SK-N-SH treated with all-trans-retinoic acid at 6 μM for 48 hours (cell line): ENCODE data around the gene GAMT.

Experiments
- ATAC-seq: fragments of 200-7000 bp; cut with Tn5 transposase; 3 replicates; pipeline ENCODE4 v1.9.1; 2020; ENCODE audit warnings: mild to moderate bottlenecking, moderate library complexity
- ARNTL ChIP-seq: fragments of 450-650 bp; formaldehyde crosslinking; IDR thresholded peaks from 2 replicates; pipeline ENCODE4 v1.5.0; 2020; ENCODE audit warnings: low read depth, mild to moderate bottlenecking, moderate library complexity, borderline replicate concordance
- BACH2 ChIP-seq: fragments of 250-450 bp; sonication (Bioruptor Pico); IDR thresholded peaks from 2 replicates; pipeline ENCODE4 v1.9.0; 2021; ENCODE audit warnings: mild to moderate bottlenecking, borderline replicate concordance
- CSDC2 ChIP-seq: fragments of 250-450 bp; sonication (Bioruptor Pico); IDR thresholded peaks from 2 replicates; pipeline ENCODE4 v1.5.0; 2020; ENCODE audit warnings: mild to moderate bottlenecking, moderate library complexity
- ESRRG ChIP-seq: fragments of 250-450 bp; sonication (Bioruptor Pico); IDR thresholded peaks from 2 replicates; pipeline ENCODE4 v1.6.1; 2021; ENCODE audit warnings: mild to moderate bottlenecking
- GLIS3 ChIP-seq: fragments of 250-450 bp; sonication (Bioruptor Pico); IDR thresholded peaks from 2 replicates; pipeline ENCODE4 v1.5.0; 2020; ENCODE audit warnings: mild to moderate bottlenecking, moderate library complexity
- ISL1 ChIP-seq: fragments of 250-450 bp; sonication (Bioruptor Pico); IDR thresholded peaks from 2 replicates; pipeline ENCODE4 v2.1.2; 2022; ENCODE audit warnings: mild to moderate bottlenecking, moderate library complexity
- OSR1 ChIP-seq: fragments of 250-450 bp; sonication (Bioruptor Pico); IDR thresholded peaks from 2 replicates; pipeline ENCODE4 v1.8.0; 2022; ENCODE audit warnings: moderate library complexity, mild to moderate bottlenecking, inconsistent platforms
- PPARA ChIP-seq: fragments of 250-450 bp; sonication (Bioruptor Pico); IDR thresholded peaks from 2 replicates; pipeline ENCODE4 v1.5.0; 2020; ENCODE audit warnings: mild to moderate bottlenecking, borderline replicate concordance
- TCF4 ChIP-seq: fragments of 250-450 bp; sonication (Bioruptor Pico); IDR thresholded peaks from 2 replicates; pipeline ENCODE4 v1.8.0; 2021; ENCODE audit warnings: mild to moderate bottlenecking, moderate library complexity, borderline replicate concordance
- ZC3H10 ChIP-seq: fragments of 250-450 bp; sonication (Bioruptor Pico); IDR thresholded peaks from 2 replicates; pipeline ENCODE4 v1.5.1; 2021; ENCODE audit warnings: mild to moderate bottlenecking, moderate library complexity
- ZFP3 ChIP-seq: fragments of 250-450 bp; sonication (Bioruptor Pico); IDR thresholded peaks from 2 replicates; pipeline ENCODE4 v1.5.0; 2020; ENCODE audit warnings: mild to moderate bottlenecking, moderate library complexity
- ZFP30 ChIP-seq: fragments of 450-650 bp; formaldehyde crosslinking; IDR thresholded peaks from 2 replicates; pipeline ENCODE4 v1.5.0; 2022; ENCODE audit warnings: mild to moderate bottlenecking, moderate library complexity
- ZNF565 ChIP-seq: fragments of 450-650 bp; formaldehyde crosslinking; conservative IDR thresholded peaks from 2 replicates; pipeline ENCODE4 v1.5.0; 2020; ENCODE audit warnings: low read depth, mild to moderate bottlenecking, moderate library complexity
- ZNF70 ChIP-seq: fragments of 450-650 bp; formaldehyde crosslinking; IDR thresholded peaks from 2 replicates; pipeline ENCODE4 v1.5.0; 2020; ENCODE audit warnings: mild to moderate bottlenecking, moderate library complexity
- ZNF8 ChIP-seq: fragments of 450-650 bp; formaldehyde crosslinking; IDR thresholded peaks from 2 replicates; pipeline ENCODE4 v1.5.0; 2020; ENCODE audit warnings: mild to moderate bottlenecking, moderate library complexity
- TF ChIP-seq, protein P1 (sequence below): fragments of 250-450 bp; sonication (Bioruptor Pico); IDR thresholded peaks from 2 replicates; pipeline ENCODE4 v1.5.1; 2021; ENCODE audit warnings: mild to moderate bottlenecking, moderate library complexity
- TF ChIP-seq, protein P2 (sequence below): fragments of 250-450 bp; sonication (Bioruptor Pico); IDR thresholded peaks from 2 replicates; pipeline ENCODE4 v1.8.0; 2021; ENCODE audit warnings: low read depth, mild to moderate bottlenecking, moderate library complexity, borderline replicate concordance
- TF ChIP-seq, protein P3 (sequence below): fragments of 250-450 bp; sonication (Bioruptor Pico); IDR thresholded peaks from 2 replicates; pipeline ENCODE4 v1.8.0; 2020; ENCODE audit warnings: mild to moderate bottlenecking, moderate library complexity, borderline replicate concordance
- TF ChIP-seq, protein P4 (sequence below): fragments of 250-450 bp; sonication (Bioruptor Pico); IDR thresholded peaks from 2 replicates; pipeline ENCODE4 v1.5.0; 2020; ENCODE audit warnings: mild to moderate bottlenecking, moderate library complexity
- TF ChIP-seq, protein P5 (sequence below): fragments of 250-450 bp; sonication (Bioruptor Pico); IDR thresholded peaks from 2 replicates; pipeline ENCODE4 v1.5.1; 2020; ENCODE audit warnings: low read depth, mild to moderate bottlenecking, moderate library complexity

The GAMT gene

DNA sequence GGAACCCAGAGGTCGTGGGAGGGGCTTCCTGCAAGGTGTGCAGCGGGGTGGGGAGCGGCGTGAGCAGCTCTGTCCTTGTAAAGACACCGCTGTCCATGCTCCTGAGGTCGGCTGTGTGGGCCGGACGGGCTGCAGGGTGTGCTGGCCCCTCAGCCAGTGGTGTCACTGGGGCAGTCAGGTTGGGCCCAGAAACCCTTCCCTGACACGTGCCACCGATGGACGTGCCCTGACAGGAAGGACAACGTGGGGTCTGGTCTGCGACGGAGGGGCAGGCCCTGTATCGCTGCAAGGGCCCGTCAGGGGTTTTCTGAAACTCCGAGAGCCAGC, 32.7 kb upstream of the GAMT start:
- TF ChIP-seq ARNTL (CRISPR knock-in tag) (no peak), OSR1 (CRISPR knock-in tag) (no peak), ZC3H10 (CRISPR knock-in tag) (no peak)
- TF ChIP-seq, protein P1, sequence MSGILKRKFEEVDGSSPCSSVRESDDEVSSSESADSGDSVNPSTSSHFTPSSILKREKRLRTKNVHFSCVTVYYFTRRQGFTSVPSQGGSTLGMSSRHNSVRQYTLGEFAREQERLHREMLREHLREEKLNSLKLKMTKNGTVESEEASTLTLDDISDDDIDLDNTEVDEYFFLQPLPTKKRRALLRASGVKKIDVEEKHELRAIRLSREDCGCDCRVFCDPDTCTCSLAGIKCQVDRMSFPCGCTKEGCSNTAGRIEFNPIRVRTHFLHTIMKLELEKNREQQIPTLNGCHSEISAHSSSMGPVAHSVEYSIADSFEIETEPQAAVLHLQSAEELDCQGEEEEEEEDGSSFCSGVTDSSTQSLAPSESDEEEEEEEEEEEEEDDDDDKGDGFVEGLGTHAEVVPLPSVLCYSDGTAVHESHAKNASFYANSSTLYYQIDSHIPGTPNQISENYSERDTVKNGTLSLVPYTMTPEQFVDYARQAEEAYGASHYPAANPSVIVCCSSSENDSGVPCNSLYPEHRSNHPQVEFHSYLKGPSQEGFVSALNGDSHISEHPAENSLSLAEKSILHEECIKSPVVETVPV (CRISPR knock-in tag), result no peak
- no peak for ATAC-seq

DNA sequence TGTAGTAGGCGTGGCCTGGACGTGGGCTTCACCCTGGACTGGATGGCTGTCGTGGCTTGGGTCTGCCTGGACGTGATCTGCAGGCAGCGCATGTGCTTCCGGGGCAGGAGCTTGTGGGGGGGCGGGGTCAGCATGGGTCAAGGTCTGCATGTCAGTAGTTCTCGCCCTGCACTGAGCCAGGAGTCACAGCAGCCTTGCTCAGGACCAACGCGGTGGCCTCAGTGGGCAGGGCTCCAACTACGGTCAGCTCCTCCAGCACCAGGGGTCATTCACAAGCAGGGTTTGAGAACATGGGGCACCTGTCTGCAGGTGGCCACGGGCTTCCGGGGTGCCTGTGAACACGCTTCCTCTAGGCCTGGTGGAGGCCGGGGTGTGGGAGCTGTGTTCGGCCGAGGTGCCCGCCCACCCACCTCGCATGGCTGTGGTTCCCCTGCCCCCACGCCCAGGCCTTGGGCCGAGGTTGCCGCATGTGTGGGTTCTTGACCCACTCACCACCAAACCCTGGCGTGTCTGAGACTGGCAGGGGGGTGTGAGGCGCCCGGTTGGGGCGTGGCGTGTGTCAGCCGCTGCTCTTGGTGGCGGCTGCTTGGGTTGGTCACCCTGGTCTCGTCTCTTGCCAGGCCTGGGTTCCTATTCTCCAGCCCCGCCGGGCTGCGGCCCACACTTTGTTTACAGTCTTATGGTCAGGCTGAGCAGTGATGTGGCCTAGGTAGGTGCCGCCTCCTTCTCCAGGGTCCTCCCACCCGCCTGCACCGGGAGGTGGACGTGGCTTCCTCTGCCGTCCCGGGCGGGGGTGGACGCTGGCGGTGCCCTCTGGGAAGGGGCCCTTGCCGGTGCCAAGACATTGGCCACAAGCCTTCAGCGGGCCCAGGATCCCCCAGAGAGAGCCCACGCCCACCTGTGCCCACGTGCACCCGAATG, 32.0 kb upstream of the GAMT start:
- ATAC-seq, result no peak
- TF ChIP-seq ZNF8 (no peak), BACH2 (no peak), ZC3H10 (CRISPR knock-in tag) (no peak), ZFP3 (CRISPR knock-in tag) (no peak), GLIS3 (CRISPR knock-in tag) (no peak), ZFP30 (CRISPR knock-in tag) (no peak), ESRRG (CRISPR knock-in tag) (no peak), PPARA (CRISPR knock-in tag) (no peak), TCF4 (no peak), ZNF70 (CRISPR knock-in tag) (no peak), CSDC2 (no peak), ISL1 (CRISPR knock-in tag) (no peak), ZNF565 (CRISPR knock-in tag) (no peak), OSR1 (CRISPR knock-in tag) (no peak)
- TF ChIP-seq, protein P2, sequence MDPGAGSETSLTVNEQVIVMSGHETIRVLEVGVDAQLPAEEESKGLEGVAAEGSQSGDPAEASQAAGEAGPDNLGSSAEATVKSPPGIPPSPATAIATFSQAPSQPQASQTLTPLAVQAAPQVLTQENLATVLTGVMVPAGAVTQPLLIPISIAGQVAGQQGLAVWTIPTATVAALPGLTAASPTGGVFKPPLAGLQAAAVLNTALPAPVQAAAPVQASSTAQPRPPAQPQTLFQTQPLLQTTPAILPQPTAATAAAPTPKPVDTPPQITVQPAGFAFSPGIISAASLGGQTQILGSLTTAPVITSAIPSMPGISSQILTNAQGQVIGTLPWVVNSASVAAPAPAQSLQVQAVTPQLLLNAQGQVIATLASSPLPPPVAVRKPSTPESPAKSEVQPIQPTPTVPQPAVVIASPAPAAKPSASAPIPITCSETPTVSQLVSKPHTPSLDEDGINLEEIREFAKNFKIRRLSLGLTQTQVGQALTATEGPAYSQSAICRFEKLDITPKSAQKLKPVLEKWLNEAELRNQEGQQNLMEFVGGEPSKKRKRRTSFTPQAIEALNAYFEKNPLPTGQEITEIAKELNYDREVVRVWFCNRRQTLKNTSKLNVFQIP (CRISPR knock-in tag), result no peak
- TF ChIP-seq, protein P3, sequence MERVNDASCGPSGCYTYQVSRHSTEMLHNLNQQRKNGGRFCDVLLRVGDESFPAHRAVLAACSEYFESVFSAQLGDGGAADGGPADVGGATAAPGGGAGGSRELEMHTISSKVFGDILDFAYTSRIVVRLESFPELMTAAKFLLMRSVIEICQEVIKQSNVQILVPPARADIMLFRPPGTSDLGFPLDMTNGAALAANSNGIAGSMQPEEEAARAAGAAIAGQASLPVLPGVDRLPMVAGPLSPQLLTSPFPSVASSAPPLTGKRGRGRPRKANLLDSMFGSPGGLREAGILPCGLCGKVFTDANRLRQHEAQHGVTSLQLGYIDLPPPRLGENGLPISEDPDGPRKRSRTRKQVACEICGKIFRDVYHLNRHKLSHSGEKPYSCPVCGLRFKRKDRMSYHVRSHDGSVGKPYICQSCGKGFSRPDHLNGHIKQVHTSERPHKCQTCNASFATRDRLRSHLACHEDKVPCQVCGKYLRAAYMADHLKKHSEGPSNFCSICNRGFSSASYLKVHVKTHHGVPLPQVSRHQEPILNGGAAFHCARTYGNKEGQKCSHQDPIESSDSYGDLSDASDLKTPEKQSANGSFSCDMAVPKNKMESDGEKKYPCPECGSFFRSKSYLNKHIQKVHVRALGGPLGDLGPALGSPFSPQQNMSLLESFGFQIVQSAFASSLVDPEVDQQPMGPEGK (CRISPR knock-in tag), result no peak
- TF ChIP-seq, protein P4, sequence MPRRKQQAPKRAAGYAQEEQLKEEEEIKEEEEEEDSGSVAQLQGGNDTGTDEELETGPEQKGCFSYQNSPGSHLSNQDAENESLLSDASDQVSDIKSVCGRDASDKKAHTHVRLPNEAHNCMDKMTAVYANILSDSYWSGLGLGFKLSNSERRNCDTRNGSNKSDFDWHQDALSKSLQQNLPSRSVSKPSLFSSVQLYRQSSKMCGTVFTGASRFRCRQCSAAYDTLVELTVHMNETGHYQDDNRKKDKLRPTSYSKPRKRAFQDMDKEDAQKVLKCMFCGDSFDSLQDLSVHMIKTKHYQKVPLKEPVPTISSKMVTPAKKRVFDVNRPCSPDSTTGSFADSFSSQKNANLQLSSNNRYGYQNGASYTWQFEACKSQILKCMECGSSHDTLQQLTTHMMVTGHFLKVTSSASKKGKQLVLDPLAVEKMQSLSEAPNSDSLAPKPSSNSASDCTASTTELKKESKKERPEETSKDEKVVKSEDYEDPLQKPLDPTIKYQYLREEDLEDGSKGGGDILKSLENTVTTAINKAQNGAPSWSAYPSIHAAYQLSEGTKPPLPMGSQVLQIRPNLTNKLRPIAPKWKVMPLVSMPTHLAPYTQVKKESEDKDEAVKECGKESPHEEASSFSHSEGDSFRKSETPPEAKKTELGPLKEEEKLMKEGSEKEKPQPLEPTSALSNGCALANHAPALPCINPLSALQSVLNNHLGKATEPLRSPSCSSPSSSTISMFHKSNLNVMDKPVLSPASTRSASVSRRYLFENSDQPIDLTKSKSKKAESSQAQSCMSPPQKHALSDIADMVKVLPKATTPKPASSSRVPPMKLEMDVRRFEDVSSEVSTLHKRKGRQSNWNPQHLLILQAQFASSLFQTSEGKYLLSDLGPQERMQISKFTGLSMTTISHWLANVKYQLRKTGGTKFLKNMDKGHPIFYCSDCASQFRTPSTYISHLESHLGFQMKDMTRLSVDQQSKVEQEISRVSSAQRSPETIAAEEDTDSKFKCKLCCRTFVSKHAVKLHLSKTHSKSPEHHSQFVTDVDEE (CRISPR knock-in tag), result no peak
- TF ChIP-seq, protein P5, sequence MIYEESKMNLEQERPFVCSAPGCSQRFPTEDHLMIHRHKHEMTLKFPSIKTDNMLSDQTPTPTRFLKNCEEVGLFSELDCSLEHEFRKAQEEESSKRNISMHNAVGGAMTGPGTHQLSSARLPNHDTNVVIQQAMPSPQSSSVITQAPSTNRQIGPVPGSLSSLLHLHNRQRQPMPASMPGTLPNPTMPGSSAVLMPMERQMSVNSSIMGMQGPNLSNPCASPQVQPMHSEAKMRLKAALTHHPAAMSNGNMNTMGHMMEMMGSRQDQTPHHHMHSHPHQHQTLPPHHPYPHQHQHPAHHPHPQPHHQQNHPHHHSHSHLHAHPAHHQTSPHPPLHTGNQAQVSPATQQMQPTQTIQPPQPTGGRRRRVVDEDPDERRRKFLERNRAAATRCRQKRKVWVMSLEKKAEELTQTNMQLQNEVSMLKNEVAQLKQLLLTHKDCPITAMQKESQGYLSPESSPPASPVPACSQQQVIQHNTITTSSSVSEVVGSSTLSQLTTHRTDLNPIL (CRISPR knock-in tag), result no peak
- TF ChIP-seq, protein P1 (CRISPR knock-in tag), result no peak
